HG03354 (cell line): Measurements from ENCODE around the gene SHISA9.

ENCODE experiments used
- ATAC-seq: cut with Tn5 transposase; IDR thresholded peaks from one replicate; pipeline ENCODE4 v1.9.1; 2021; ENCODE audit warnings: mild to moderate bottlenecking; ENCODE audit not compliant: unreplicated experiment, poor library complexity, severe bottlenecking

The SHISA9 gene

DNA sequence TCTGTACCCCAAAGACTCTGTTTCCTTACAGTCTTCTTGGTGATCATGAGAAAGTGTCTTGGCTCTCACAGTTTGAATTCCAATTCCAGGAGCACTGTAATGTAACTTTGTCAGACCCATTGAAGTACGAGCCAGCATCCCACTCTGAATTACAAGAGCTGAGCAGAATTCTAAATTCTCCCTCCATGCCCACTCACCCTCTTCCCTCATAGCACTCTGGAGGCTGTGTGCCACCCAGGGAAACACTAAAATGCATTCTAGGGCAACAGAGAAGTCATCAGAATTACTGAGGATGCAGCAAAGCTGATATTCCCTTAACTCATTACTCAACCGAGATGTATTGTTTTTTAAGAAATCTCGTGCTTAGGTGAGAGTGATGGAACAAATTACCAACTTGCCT is 154.1 kb downstream of the SHISA9 start:
- no peak for ATAC-seq

DNA sequence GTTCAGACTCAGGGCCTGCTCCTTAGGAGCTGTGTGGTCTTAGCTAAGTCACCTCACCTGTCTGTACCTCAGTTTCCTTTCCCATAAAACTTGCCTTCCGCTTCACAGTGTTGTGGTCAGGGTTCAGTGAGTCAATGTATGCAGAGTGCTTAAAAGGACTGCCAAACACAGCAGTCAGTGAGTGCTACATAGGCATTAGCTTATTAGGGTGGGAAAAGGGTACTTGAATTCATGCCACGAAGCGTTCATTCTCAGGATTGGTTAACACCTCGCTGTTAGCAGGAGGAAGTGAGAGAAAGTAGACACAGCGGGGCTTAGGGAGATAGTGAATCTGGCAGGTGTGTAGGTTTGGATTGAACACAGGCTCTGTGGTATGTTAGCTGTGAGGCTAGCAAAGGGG is 155.2 kb downstream of the SHISA9 start:
- ATAC-seq, result no peak

DNA sequence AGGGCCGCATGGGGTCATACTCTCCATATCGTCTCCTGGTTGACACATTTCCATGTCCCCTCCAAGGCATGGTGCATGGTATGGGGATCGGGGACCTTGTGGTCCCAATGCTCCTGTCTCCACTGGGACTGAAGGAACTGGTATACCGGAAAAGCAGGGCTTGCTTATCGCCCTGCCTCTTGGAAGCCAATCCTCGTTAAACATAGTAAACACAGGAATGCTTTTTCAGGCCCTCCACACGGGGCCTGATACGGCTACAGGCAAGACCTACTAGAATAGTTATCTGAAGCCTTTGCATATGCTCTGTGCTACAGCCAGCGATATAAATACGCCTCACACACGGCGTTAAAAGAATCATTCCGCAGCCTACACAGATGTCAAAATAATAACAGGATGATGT is 159.5 kb downstream of the SHISA9 start:
- ATAC-seq, result no peak

DNA sequence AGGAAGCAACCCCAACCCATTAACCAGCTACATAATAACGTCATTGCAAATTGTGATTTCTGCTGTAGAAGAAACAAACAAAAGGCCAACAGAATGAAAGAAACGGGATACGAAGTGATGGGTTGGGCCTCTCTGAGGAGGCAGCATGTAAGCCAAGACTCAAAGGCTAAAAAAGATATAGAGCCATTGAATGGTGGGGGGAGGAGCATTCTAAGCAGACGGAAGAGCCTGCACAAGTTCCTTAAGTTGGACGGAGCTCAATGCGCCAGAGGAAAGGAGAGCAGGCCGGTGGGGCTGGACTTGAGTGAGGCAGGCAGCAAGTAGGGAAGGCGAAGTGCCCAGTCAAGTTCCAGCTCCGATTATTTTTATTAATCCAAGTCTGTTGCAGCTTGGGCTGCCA is 160.3 kb downstream of the SHISA9 start:
- no peak for ATAC-seq

DNA sequence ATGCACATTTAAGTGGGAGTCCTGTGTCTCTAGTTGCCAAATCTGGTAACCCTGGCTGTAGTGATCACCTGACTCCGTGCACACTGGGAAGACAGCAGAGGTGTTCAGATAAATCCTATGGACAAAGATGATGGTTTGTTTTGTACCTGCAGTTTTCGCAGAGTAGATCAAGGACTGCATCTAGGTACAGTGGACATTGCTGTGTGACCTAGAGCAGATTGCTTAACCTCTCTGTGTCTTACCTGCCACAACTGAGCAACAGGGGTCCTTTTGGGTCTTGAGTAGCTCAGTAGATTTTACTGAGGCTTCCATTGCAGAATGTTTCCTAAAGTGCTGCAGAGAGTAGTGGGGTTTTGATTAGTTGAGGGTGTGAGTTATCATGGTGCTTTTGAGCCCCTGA is 160.8 kb downstream of the SHISA9 start:
- no peak for ATAC-seq

DNA sequence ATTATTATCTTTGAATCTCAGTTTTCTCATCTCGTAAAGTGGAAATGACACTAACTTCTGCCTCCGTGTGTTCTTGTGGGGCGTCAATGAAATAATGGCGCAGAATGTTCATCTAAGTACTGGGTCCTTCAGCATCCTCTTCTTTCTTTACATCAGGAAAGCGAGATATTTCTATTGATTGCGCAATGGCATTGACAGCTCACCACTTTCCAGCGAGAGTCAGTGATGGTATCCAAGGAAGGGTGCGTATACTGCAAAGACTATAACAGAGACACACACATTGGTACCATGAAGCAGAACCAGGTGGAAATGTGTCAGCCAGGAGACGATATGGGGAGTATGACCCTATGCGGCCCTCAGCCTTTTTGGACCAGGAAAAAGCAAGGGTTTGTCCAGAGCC is 162.1 kb downstream of the SHISA9 start:
- no peak for ATAC-seq

DNA sequence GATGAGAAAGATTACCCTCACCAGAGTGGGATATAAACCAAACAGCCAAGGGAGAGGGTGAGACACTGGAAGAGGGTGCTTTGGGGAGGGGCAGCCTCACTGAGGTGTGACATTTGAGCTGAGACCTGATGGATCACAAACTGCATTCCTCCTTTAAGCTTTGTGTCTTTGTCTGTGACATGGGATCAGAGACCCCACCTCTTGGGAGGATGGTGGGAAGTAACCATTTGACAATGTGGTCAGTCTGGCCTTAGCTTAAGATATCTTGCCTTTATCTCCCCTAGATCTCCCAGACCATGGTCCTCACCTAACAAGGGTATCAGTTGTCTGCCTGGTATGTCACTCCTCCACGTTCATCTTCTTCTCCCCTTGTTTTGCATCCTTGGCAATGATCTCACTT is 163.4 kb downstream of the SHISA9 start:
- ATAC-seq, result no peak

DNA sequence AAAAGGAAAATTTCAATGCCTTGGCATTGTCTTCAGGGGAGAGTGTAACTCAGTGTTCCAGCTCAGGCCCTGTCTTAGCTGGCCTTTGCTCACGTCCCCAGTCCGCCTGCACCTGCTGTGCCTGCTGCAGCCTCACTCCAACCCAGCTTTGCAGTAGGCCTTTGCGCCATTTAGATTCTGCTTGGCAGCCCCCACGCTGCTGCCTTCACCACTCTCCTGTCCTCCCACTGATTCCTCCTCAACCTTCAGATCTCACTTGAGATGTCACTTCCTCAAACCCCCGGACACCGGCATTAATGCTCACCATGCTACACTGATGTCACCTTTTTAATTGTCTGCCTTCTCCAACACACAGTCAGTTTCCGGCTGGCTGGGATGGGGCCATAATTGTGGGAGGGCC is 166.2 kb downstream of the SHISA9 start:
- ATAC-seq, result no peak

DNA sequence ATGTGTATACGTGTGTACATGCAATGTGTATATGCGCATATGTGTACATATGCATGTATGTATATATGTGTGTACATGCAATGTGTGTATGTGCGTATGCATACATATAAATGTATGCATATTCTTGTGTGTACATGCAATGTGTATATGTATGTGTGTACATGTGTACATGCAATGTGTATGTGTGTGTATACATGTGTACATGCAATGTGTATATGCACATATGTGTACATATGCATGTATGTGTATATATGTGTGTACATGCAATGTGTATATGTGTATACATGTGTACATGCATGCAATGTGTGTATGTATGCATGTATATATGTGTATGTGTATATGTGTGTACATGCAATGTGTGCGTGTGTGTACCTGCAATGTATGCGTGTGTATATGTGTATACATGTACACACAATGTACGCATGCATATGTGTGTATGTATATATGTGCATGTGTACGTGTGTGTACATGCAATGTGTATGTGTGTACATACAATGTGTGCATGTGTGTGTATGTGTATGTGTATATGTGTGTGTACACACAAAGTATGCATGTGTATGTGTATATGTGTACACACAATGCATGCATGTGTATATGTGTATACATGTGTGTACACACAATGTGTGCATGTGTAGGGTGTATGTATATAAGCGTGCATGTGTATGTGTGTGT is 167.7 kb downstream of the SHISA9 start:
- ATAC-seq, result no peak

DNA sequence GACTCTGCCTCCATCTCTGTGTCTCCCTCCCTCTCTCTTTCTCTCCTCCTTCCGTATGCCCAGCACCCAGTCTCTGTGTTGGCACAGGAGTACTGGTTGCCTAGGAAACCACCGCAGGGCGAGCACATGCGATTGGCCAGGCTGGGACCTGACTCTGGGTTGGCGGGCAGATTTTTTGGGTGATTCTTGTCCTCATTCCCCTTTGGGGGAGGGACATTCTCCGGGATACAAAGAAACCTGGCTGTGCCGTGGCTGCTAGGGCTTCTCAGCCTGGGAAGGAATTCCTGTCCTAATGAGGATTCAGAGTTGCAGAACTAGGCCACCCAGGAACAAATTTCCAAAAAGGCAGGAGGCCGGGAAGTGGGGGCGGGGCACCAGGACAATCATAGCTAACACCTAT is 168.9 kb downstream of the SHISA9 start:
- ATAC-seq, result no peak

DNA sequence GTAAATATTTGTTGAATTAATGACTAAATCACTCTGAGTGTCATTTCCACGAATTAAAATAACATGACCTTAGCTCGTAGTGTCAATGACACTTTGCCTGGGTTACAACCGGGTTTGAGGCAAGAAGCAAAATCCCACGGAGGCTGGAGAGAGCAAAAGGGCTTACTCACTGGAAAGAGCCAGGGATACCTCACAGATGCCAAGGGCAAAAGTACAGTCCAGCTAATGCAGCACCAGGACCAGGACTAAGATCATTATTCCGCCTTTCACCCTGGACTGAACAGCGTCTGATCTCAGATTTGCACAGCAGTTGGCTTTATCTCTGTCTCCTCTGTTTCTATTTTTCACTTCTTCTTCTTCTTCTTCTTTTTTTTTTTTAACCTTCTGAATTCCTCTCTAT is 175.5 kb downstream of the SHISA9 start:
- no peak for ATAC-seq

DNA sequence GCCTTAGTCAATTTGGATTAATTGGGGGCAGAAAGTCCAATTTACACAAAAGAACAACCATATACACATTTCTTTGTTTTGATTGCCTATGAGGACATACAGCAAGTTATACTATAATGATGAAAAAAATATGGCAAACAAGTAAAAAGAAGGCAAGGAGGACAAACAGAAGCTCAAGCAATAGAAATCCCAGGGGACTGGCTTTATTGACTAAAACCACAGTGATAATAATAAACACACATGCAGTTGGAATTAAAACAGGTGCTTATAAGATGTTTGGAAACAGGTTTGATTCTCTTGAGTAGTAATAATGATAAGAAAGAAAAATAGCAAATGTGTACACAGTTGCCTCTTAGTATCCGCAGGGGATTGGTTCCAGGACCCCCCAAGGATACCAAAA is 176.4 kb downstream of the SHISA9 start:
- no peak for ATAC-seq

DNA sequence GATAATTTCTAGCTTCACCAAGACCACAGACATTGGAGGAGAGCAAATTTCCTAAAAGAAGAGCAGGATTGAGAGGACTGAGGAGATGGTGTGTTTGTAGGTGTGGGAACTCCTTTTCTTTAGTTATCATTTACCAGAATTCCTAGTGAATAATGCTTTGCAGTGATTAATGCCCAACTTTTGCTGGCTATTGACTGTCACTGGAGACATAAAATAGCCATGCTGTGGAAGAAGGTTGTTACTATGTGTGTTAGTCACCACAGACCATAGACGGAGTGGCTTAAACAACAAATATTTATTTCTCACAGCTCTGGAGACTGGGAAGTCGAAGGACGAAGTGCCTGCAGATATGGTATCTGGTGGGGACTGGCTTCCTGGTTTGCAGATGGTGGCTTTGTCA is 179.1 kb downstream of the SHISA9 start:
- no peak for ATAC-seq

DNA sequence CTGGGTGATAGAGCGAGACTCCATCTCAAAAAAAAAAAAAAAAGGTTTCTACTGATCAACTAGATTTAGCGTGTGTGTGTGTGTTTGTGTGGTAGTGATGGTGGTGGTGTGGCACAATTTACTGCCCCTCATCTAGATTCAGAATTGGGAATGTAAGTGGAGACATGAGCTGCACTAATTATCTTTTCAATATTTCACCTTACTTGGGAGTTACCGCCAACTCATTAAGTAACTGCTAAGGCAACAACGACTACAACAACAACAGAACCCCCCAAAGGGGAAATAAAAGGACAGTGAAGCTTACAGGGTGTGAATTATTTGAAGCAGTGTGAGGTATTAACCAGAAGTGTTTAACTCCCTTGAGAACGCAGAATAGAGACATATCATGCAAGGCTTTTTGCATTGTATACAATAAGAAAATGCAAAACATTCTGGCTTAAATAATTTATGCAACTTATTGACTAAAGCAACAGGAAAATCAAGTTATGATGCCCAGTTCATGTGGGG is 180.5 kb downstream of the SHISA9 start:
- no peak for ATAC-seq

DNA sequence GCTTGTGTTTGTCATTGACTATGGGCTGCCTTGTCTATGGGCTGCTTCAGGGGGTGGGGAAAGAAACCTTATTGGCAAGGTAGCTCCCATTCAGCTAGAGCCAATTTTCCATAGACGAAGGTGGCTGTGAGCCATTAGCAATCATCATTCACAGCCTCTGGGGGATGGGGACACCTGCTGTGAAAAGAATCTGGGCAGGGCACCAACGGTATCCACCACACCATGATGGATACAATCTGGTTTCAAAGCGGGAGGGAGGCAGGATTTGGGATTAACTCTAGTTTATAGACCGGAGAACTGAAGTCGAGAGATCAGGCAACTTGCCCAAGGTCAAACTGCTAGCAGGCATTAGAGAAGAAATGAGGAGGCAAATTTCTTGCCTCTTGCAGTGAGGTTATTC is 182.3 kb downstream of the SHISA9 start:
- ATAC-seq, result no peak

DNA sequence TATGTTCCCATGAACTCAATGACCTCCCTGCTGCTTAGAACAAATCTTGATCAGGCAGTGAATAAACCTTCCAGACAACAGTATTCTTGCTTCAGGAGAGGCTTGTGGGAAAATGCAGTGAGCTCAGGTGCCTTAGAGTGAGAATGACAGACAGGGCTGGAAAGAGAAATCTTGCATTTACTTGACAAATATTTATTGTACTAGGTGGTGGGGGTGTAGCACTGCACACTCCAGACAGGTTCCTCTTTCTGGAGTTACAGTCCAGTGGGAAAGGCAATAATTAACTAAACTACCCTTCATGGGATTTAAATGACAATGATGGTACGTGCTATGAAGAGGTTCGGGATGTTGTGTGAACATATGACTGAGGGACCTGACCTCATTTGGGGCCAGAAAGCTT is 182.9 kb downstream of the SHISA9 start:
- no peak for ATAC-seq

DNA sequence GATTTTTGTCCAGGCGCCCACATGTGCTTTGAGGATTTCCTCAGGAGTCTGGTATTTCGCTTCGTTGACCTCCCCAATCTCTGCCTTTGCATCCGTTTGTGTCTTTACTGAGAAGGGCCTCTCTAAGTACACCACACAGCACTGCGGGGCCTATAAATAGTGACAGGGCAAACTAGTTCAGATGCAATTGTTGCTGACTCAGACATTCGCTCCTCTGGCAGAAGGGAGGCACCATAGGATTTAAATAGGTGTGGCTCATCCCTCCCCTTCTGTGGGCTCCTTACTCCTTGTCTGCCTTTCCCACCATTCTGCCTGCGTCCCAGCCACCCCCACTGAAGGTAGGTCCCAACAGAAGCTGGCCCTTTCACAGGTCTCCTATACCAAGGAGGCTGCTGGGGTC is 192.3 kb downstream of the SHISA9 start:
- no peak for ATAC-seq

DNA sequence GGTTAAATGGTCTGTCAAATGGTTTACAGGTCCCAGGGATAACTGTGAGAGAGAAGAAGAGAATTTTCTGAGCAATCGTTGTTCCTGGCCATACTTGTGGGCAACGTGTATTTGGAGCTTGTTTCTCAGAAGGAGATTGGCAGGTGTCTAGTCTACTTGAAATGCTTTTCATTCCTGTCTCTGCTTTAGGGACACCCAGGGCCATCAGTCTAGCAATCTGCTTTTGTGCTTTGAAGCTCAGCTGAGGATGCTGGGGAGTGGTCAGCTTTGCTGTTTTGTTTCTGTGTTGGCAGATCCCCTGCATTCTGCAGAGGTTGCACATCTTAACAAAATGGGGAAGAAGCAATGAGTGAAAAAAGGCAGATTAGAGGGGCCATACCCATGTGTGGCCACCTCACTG is 193.7 kb downstream of the SHISA9 start:
- ATAC-seq, result no peak

DNA sequence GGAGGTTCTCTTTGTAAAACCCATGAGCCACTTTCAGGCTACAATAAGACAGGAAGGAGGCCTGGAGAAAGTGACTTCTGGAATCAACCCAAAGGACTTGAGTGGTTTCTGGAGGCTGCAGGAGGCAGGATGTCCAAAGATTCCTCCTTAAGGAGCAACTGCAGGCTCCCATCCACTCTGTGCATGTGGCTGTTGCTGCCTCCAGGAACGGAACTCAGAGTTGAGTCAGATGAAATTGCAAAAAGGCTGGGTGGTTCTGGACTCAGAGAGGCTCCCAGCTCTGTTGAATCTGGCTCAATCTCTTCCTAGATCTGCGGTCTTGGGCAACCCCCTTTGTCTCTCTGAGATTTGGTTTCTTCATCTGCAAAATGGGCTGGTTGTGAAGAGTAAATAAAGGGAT is 197.1 kb downstream of the SHISA9 start:
- no peak for ATAC-seq

DNA sequence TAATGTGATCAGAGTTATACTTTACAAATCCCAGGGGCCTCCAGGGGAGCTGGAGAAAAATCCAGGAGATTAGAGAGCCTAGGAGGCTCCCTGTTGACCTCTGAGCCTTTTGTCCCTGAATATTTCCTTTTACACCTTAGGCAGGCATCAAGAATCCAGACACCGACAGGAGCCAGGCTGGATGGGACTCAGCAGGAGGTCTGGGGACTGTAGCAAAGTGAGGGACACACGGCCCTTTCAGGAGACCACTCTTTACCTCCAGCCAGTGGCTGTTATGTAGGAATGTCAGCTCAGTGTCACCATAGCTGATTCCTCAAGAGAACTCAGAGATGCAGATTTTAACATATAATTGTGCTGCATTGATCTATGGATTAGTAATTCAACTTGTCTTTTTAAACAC is 198.4 kb downstream of the SHISA9 start:
- no peak for ATAC-seq

DNA sequence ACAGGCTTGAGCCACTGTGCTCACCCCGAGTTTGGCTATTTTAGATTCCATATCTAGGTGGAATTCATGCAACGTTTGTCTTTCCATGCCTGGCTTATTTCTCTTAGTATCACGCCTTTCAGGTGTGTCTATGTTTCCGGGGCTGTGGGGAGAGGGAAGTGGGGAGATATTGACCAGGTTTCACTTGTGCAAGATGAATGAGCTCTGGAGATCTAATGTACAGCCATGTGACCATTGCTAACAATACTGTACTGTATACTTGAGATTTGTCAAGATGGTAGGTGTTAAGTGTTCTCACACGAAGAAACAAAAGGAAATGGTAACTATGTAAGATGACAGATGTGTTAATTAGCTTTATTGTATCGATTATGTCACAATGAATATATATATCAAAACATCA is 199.6 kb downstream of the SHISA9 start:
- no peak for ATAC-seq

DNA sequence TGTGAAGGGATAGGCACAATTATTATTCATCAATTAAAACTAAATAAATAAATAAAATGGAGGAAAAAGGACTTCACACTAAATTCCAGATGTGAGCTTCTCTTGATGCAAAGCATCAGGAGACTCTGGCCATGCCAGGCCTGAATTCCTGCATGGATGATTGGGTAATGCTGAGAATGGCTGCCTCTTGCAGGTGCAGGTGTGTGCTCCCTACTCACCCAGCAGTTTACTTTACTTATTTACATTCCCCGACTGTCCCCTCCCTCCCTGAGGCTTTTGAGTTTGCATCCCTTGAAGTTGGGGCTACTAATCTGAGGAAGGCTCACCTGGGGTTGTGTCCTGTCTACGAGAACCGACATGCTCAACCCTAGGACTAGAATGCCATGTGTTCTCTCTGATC is 200.4 kb downstream of the SHISA9 start:
- ATAC-seq, result no peak
